RWPE1 (cell line): ENCODE data around the gene AAMP.

Experiments
- CTCF ChIA-PET: fragments of 350-600 bp; sonication (Branson Sonifier 250); formaldehyde crosslinking; extraction: SDS; loops from one replicate; lab custom pipeline; 2021; lab: Yijun Ruan, JAX
- POLR2A ChIA-PET: fragments of 400-600 bp; formaldehyde crosslinking; extraction: SDS; loops from one replicate; lab custom pipeline; 2020; ENCODE audit warnings: antibody characterized with exemption; ENCODE audit not compliant: low non-redundant PET; lab: Yijun Ruan, JAX
- DNase-seq: peaks from one replicate; pipeline ENCODE4 v3.0.0; 2012; ENCODE audit warnings: low spot score
- H3K27ac ChIP-seq: fragments of 450-650 bp; 2 replicates; pipeline ENCODE4 v1.5.1; 2017
- CTCF ChIP-seq: fragments of 450-650 bp; conservative IDR thresholded peaks from 2 replicates; pipeline ENCODE4 v1.5.1; 2017; ENCODE audit warnings: low read depth, mild to moderate bottlenecking

The AAMP gene

DNA sequence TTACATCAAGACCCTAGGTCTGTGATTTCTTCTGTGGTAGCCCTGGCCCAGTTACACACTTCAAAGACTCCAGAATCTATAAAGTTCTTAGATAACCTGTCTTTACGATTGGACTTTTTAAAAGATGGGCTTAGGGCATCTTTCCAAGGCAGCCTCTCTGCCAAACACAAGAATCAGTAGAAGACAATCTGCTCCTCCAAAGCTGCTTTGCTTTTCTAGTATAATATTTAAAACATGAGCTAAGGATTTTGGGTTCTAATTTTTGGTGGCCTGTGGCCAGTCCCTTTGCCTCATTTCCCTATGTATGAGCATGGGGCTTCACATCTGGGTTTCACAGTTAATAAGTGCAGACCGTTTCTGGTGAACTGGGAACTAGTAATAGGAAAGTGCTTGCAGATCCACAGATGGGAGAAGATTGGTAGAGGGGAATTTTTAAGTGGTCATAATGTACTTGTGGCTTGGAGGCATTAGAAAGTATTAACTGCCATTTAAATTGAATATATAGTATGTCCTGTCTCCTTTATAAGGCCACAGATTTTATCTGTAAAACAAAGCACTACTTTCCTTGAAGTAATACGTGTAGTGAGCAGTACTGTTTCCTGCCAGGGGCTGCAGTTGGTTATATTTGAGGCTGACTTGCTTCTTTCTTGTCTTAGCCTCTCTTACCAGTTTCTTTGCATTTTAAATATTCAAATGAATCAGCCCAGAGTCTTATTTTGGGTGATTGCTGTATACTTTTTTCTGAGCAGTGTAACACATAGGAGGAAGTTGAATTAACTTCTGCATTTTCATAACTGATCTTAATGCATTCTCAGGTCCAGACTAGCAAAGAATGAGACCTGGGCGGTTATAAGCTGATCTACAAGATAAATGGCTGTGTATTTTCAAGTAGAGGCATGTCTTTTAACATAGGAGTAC is 51.4 kb downstream of the AAMP start:
- H3K27ac ChIP-seq = peak overlapping the region; percentile 94
- no peak for TF ChIP-seq CTCF
- POLR2A ChIA-PET = interaction anchor here (0.6 kb wide), 1 partner anchor 11 kb away, joined by 5 read pairs; no protein-coding TSS in a partner anchor
- CTCF ChIA-PET = interaction anchor here (0.6 kb wide), 1 partner anchor 325 kb away, joined by 3 read pairs; no protein-coding TSS in a partner anchor
- peak; percentile 71 for DNase-seq

- peak overlapping the region; percentile 90 for H3K27ac ChIP-seq
- DNase-seq = peak; percentile 50
- TF ChIP-seq CTCF = no peak
- ChIA-PET POLR2A (interaction anchor here (1.1 kb wide), 1 partner anchor 53 kb away, joined by 3 read pairs; the partner anchor contains the start of genes AAMP and PNKD), CTCF (no interaction called here)
Measured at GRCh38 chr2:218217360-218218267, 52.3 kb downstream of the AAMP start.

DNA sequence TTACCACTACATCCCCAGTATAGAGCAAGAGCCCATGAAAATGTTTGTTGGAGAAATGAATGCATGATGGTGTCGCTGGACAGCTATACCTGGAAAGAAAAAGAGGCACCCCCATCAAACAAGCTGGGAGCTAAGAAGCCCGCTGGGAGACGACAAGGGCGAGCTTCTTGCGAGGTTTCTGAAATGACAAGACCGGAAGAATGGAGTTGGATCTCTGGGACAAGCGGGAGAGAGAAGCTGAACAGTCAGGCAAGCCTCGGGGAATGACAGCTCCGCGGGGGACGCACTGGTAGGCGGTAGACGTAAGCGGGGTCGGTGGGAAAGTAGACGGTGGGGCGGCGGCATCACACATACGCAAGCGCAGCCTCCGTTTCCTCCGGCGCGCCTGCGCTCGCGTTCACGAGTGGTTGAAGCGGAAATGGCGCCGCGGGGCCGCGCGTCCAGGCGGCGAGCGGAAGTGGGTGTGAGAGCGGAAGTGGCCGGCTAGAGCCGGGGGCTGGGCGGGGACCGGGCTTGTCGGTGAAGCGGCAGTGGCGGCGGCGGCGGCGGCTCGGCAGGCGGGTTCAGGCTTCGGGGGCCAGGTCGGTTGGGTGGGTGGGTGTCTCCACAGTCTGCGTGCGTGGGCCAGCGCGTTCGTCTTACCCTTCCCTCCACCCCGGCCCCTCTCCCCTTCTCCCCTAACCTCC is 53.1 kb downstream of the AAMP start, which contains the start of gene ARPC2:
Gene ARPC2 (plus strand): TSS at position 516 of the 686 bp plus-strand sequence. CDS start 282 bp downstream, outside the sequence.
- peak; percentile 93 for DNase-seq
- no peak for TF ChIP-seq CTCF
- CTCF ChIA-PET = no interaction called here
- POLR2A ChIA-PET = interaction anchor here (0.7 to 1.1 kb wide), 3 partner anchors 10 to 134 kb away, joined by 3 to 4 read pairs (median 3); partner anchors contain the start of genes AAMP and PNKD
- peak within 1 kb of the TSS; percentile 90 for H3K27ac ChIP-seq

DNA sequence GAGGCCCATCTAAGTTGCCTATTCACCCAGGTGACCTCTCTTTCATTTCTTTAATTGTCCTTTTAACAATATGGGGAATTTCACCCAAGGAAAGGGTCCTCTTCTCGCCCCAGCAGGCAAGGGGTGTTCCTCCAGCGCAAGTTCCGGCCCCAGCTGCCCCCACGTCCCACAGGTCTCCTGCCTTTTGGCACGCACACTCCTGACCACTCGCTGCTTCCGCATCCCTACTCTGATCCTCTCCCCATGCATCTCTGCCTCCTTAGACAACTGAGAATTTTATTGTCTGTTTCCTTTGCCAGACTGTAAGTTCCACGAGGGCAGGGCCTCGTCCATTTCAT is 53.6 kb downstream of the AAMP start:
- TF ChIP-seq CTCF = no peak
- DNase-seq = no peak
- ChIA-PET CTCF (no interaction called here), POLR2A (interaction anchor here (0.7 to 1.1 kb wide), 3 partner anchors 9 to 134 kb away, joined by 3 to 4 read pairs (median 3); partner anchors contain the start of genes AAMP and PNKD)
- peak overlapping the region; percentile 90 for H3K27ac ChIP-seq
